Central memory CD8-positive, alpha-beta T cell (primary cell): ENCODE results near the gene TPSG1.
A peak's percentile ranks its signal among the peaks of the same experiment; 100 is the strongest.
"Not testable (repeated sequence)": the region's sequence is repeated elsewhere in the genome, so short reads cannot be mapped to it uniquely, and the experiment has no call there.

Source experiments
- ATAC-seq: fragments of 150-1000 bp; cut with Tn5 transposase; replicated peaks from 2 replicates; pipeline ENCODE4 v1.10.0; 2022; ENCODE audit warnings: mild to moderate bottlenecking, moderate FRiP score, moderate number of reproducible peaks; ENCODE audit not compliant: poor library complexity, severe bottlenecking; ENCODE audit errors: extremely low read depth
- DNase-seq, 2 donors: peaks; one replicate each; pipeline ENCODE4 v3.0.0; 2021; ENCODE audit warnings: low spot score in 2 of 2
- H3K27ac Mint-ChIP-seq: one replicate; pipeline ENCODE4 v1.8.0; 2022; ENCODE audit warnings: low read depth, mild to moderate bottlenecking, moderate library complexity, mixed read lengths
- H3K27me3 Mint-ChIP-seq: one replicate; pipeline ENCODE4 v1.8.0; 2022; ENCODE audit warnings: mixed read lengths
- H3K36me3 Mint-ChIP-seq: one replicate; pipeline ENCODE4 v1.8.0; 2022; ENCODE audit warnings: mild to moderate bottlenecking, moderate library complexity, mixed read lengths; ENCODE audit not compliant: insufficient read depth
- H3K4me1 Mint-ChIP-seq: one replicate; pipeline ENCODE4 v1.8.0; 2022; ENCODE audit warnings: mixed read lengths
- H3K4me3 Mint-ChIP-seq: one replicate; pipeline ENCODE4 v1.8.0; 2022; ENCODE audit warnings: mild to moderate bottlenecking, moderate library complexity, mixed read lengths
- H3K9me3 Mint-ChIP-seq: one replicate; pipeline ENCODE4 v1.8.0; 2022; ENCODE audit warnings: mixed read lengths

TPSG1 gene

GRCh38 chr16:1236659-1237058 is 11.6 kb upstream of the TPSG1 start:
- ATAC-seq: peak; percentile 53
- H3K4me1 Mint-ChIP-seq, H3K27ac Mint-ChIP-seq: not testable (repeated sequence)

GRCh38 chr16:1232049-1232748 is 7.1 kb upstream of the TPSG1 start:
- not testable (repeated sequence) for H3K27me3 Mint-ChIP-seq

More at GRCh38 chr16:1236659-1237058, 11.6 kb upstream of the TPSG1 start:
- H3K36me3 Mint-ChIP-seq, DNase-seq, H3K27me3 Mint-ChIP-seq, H3K4me3 Mint-ChIP-seq, H3K9me3 Mint-ChIP-seq: not testable (repeated sequence)

GRCh38 chr16:1231301-1231700 is 6.2 kb upstream of the TPSG1 start:
- not testable (repeated sequence) for DNase-seq, H3K27ac Mint-ChIP-seq, H3K4me1 Mint-ChIP-seq, H3K4me3 Mint-ChIP-seq, H3K27me3 Mint-ChIP-seq, ATAC-seq, H3K9me3 Mint-ChIP-seq, H3K36me3 Mint-ChIP-seq

More at GRCh38 chr16:1232049-1232748, 7.1 kb upstream of the TPSG1 start:
- not testable (repeated sequence) for H3K9me3 Mint-ChIP-seq, H3K27ac Mint-ChIP-seq, ATAC-seq, H3K36me3 Mint-ChIP-seq, H3K4me3 Mint-ChIP-seq, H3K4me1 Mint-ChIP-seq, DNase-seq

GRCh38 chr16:1230471-1231212 is 5.6 kb upstream of the TPSG1 start:
- H3K4me3 Mint-ChIP-seq, ATAC-seq, H3K4me1 Mint-ChIP-seq, DNase-seq, H3K27ac Mint-ChIP-seq, H3K36me3 Mint-ChIP-seq, H3K9me3 Mint-ChIP-seq, H3K27me3 Mint-ChIP-seq: not testable (repeated sequence)

- not testable (repeated sequence) for ATAC-seq, H3K27ac Mint-ChIP-seq, H3K9me3 Mint-ChIP-seq, H3K4me1 Mint-ChIP-seq, H3K4me3 Mint-ChIP-seq, H3K27me3 Mint-ChIP-seq, H3K36me3 Mint-ChIP-seq, DNase-seq
Measured at GRCh38 chr16:1230084-1230470, 5.0 kb upstream of the TPSG1 start, which contains the start of gene TPSB2. TPSB2 (minus strand) TSS chr16:1230184; CDS start chr16:1229951, 233 bp downstream.

GRCh38 chr16:1229476-1229875 is 4.4 kb upstream of the TPSG1 start:
- DNase-seq, H3K27ac Mint-ChIP-seq, H3K9me3 Mint-ChIP-seq, H3K4me1 Mint-ChIP-seq, H3K4me3 Mint-ChIP-seq, H3K36me3 Mint-ChIP-seq, ATAC-seq, H3K27me3 Mint-ChIP-seq: not testable (repeated sequence)

- H3K9me3 Mint-ChIP-seq, H3K27ac Mint-ChIP-seq, H3K27me3 Mint-ChIP-seq, ATAC-seq, DNase-seq, H3K36me3 Mint-ChIP-seq, H3K4me1 Mint-ChIP-seq, H3K4me3 Mint-ChIP-seq: not testable (repeated sequence)
Measured at GRCh38 chr16:1228227-1228626, 3.2 kb upstream of the TPSG1 start.

- H3K27ac Mint-ChIP-seq, H3K27me3 Mint-ChIP-seq, H3K4me3 Mint-ChIP-seq, H3K4me1 Mint-ChIP-seq, H3K9me3 Mint-ChIP-seq, ATAC-seq, DNase-seq, H3K36me3 Mint-ChIP-seq: not testable (repeated sequence)
Measured at GRCh38 chr16:1226692-1227091, 1.6 kb upstream of the TPSG1 start.

- not testable (repeated sequence) for H3K4me1 Mint-ChIP-seq, H3K4me3 Mint-ChIP-seq, ATAC-seq, H3K27me3 Mint-ChIP-seq, DNase-seq, H3K36me3 Mint-ChIP-seq, H3K27ac Mint-ChIP-seq, H3K9me3 Mint-ChIP-seq
Measured at GRCh38 chr16:1225728-1226311, 752 bp upstream of the TPSG1 start.

GRCh38 chr16:1224558-1224957 is 510 bp downstream of the TPSG1 start:
- Mint-ChIP-seq H3K27ac (no peak overlapping the region), H3K4me3 (no peak overlapping the region), H3K9me3 (no peaks in the 10 kb centered on the region), H3K36me3 (no peaks in the 10 kb centered on the region), H3K4me1 (no peaks in the 10 kb centered on the region), H3K27me3 (no peaks in the 10 kb centered on the region)
- no peak for DNase-seq
- ATAC-seq: no peak

- Mint-ChIP-seq H3K4me1 (no peaks in the 10 kb centered on the region), H3K27ac (no peak overlapping the region), H3K4me3 (no peak overlapping the region), H3K9me3 (no peaks in the 10 kb centered on the region), H3K36me3 (no peaks in the 10 kb centered on the region), H3K27me3 (no peaks in the 10 kb centered on the region)
- DNase-seq (no peak), ATAC-seq (no peak)
Measured at GRCh38 chr16:1223355-1224214, 1.5 kb downstream of the TPSG1 start.

GRCh38 chr16:1222553-1223354 is 2.3 kb downstream of the TPSG1 start:
- no peaks in the 10 kb centered on the region for H3K9me3 Mint-ChIP-seq
- ATAC-seq: no peak
- no peak overlapping the region for H3K4me3 Mint-ChIP-seq
- no peak for DNase-seq
- no peaks in the 10 kb centered on the region for H3K27me3 Mint-ChIP-seq
- H3K4me1 Mint-ChIP-seq: no peaks in the 10 kb centered on the region
- H3K36me3 Mint-ChIP-seq: peaks cover 3% of the 10 kb centered on the region
- H3K27ac Mint-ChIP-seq: no peak overlapping the region
